GM21717 (cell line): ENCODE measurements around the gene DNAH7.

Source experiments
- ATAC-seq: cut with Tn5 transposase; IDR thresholded peaks from one replicate; pipeline ENCODE4 v1.9.1; 2021; ENCODE audit warnings: mild to moderate bottlenecking, moderate library complexity; ENCODE audit not compliant: unreplicated experiment

Gene DNAH7

DNA sequence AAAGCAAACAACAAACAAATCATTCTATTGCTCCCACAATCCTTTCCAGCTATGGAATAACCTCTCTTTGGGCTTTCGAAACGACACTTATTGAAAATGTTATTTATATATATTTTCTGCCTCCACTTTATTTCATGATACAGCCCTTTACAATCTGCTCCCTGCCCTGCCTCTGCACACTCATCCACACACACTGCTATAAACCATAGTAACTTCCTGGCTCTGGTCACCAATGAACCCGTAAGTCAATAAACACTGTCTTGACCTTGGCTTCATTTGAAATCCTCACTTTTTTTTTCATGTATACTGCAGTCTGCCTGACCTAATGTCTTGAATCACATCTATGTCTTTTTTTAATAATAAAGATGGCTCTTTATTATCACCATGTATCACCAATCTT is 250.1 kb downstream of the DNAH7 start:
- ATAC-seq = no peak

DNA sequence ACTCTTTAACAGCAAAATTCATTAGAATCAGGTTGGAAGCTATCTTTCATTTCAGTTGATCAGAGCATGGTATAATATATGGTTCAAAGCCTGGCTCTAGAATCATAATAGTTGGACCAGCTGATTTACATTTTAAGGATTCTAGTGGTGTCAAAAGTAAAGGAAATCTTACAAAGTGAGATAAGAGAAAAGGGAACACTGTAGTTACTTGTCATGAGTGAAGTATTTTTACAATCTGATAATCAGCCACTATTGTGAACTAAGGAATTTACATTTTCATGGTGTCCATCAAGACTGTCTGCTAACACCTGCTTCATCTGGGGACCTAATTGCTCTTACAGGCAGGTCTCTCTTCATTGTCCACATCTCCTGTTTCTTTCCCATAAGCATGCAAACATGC is 250.5 kb downstream of the DNAH7 start:
- ATAC-seq = no peak

DNA sequence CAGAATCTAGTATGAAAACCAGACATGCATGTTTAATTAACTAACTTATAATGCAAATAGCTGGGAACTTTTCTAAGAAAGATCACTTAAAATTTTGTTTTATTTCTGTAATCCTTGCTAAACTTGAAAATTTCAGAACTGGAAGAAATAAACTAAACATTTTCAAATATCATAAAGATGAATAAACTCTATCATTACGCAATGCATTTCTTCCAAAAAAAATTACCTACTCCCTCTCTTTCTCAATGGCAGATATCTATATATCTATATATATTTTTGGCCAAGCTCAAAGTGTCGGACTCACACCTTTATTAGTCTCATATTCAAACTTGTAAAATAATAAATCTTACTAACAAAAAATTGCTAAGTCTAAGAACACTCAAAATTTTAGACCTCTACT is 253.6 kb downstream of the DNAH7 start:
- no peak for ATAC-seq

DNA sequence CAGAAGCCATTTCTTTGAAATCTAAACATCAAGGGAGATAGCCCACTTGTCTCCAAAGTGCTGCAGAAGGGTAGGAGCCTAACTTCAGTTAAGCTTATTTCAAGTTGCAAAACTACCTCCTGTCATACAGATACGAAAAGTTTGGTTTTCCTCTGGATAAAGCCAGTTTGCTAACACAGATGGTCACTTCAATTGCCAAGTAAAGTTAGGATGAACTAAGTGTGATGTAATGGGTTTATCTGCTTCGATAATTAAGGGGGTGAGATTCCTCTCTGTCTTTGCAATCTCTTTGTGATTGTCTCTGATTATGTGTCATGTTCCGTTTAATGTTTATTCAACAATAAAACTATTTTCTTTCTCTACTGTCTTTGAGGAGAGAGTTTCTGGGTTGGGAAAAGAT is 255.2 kb downstream of the DNAH7 start:
- ATAC-seq = no peak

DNA sequence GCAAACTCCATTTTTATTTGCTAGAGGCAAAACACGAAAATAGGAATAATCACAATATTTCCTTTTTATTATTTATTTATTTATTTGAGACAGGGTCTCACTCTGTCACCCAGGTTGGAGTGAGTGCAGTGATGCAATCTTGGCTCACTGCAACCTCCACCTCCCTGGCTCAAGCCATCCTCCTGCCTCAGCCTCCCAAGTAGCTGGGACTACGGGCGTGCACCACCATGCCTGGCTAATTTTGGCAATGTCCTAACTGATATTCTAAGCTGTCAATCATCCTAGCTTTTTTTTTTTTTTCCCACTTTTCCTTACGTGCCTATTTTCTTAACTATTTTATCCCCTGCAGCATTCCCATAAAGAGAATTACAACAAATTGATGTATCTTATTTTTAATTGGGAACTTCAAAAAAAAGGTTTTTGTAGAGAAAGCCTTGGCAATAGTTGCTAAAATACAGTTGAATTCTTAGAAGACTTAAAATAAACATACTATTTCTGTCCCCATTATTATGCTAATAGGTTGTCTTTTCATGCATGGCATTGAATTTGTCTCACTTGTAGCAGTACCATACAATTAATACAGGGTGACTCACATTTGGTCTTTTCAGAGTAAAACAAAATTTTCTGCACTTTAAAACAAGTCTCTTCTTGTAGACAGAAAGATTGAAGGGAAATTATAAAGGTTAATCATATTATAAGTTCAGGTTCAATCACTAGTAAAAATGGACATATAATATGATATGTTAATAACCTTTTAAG is 258.1 kb downstream of the DNAH7 start:
- no peak for ATAC-seq

DNA sequence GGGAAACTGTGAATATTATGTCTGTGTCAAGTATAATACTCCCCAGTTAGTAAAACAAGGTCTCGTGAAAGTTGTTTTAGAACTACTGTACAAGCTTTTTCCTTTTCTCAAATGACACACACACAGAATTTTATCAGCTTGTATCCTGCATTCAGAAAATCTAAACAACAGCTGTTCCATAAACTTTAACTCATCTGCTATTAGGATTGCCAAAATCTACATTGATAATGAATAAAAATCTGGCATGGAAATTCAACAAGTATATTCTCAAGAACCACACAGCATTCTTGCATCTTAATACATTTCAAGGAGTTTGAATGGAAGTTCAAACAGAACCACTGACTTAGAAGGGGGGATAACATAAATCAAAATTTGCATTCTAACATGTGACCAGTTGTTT is 260.4 kb downstream of the DNAH7 start:
- no peak for ATAC-seq

DNA sequence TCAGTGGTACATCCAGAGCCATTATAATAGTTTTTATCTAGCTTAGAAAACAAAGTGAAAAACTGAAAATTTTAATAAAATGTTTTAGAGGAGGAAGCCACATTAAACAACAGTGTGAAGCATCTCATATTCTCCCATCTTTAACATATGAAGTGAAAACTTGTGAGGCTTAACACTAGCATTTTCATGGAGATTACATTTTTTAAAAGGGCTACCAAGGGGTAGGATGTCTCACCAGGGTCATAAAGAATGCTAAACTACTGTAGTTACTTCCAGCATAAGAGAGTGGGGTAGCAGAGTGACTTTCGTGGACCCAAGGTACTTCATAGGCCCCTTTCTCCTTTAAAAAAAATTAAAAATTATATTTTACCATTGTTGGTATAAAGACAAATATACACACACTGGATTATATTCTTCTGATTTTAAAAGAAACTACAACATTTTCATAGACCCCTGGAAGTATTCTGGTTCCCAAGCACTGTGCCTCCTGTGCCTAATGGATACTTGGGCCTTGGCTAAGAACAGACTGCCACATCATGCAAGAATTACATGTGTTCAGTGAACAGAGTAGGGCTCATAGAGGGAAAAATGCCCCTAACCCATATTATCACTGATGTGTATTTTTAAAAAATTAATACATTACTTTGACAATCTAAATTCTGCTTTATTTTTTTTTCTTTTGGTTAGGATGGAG is 263.2 kb downstream of the DNAH7 start:
- ATAC-seq = no peak

DNA sequence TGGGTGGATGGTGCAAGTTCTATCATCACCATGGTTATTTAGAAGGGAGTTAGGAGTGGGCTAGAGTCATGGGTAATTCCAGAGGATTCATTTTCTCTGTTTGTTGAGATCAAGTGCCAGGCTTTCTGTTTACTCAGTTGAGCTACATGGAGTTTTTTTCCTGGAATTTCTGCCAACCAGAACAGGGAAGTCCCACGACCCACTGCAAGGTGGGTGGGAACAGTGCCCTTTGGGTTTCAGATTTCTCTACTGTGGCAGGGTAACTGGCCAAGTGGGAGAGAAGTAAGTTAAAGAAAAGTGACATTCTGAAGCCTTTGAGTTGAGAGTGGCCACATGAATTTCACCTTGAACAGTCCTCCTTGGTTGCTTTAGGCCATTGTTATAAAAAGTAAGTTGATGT is 272.8 kb downstream of the DNAH7 start:
- ATAC-seq = no peak

DNA sequence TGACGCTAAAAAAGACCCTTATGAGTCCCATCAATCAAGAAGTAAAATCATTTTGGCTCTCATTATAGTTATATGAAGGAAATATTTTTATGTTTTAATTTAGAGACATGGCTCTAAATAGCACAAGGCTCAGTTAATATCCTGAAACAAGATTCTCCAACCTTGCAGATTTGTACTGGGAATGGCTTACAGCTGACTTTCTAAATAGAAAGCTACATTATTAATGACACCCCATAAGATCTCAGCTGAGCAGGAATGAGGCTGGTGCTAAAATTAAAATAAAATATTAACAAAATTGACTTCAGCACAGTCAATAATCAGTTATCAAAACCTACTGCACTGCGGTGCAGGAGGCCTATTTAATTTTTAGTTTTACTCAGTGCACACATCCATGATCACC is 274.8 kb downstream of the DNAH7 start:
- ATAC-seq = no peak

DNA sequence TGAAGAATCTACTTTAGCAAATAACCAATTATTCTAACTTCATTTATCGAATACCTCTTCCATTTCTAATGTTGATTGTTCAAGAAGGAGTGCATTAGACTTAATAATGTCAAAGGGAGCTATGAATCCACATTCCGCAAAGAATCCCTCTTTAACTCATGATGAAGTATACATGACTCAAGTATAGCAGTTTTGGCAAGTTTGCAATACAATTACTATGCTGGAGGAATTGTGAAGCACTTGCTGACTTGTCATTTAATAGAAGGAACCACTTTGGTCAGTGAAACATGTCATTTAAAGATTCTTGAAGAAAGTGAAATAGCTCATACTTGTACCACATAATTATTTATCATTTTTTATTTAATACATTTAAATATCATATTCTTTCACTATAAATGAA is 286.5 kb downstream of the DNAH7 start:
- ATAC-seq = no peak

DNA sequence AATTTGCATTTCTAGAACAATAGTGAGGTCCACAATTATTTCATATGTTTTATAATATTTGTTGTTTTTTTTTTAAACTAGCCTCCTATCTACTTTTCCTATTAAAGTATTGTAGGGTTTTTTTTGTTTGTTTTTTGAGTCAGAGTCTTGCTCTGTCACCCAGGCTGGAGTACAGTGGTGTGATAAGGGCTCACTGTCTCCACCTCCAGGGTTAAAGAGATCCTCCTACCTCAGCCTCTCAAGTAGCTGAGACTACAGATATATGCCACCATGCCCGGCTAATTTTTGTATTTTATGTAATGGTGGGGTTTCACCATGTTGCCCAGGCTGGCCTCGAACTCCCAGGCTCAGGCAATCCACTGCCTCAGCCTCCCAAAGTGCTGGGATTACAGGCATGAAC is 289.1 kb downstream of the DNAH7 start:
- no peak for ATAC-seq

DNA sequence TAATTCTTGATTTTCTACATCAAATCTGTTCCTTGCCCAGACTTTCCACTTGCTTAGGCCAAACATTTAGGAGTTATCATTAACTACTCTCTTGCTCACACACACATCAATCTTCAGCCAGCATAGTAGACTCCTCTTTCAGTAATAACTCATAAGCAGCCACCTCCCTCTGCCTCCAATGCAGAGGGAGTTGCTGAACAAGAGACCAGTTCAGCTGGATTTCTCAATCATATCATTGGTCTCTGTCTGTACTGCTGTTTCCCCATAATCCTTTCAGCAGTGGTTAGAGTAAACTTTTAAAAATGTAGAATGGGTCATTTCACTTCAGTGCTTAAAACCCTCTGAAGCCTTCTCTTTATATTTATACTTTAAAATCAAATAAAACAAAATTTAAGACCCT is 298.7 kb downstream of the DNAH7 start:
- no peak for ATAC-seq

DNA sequence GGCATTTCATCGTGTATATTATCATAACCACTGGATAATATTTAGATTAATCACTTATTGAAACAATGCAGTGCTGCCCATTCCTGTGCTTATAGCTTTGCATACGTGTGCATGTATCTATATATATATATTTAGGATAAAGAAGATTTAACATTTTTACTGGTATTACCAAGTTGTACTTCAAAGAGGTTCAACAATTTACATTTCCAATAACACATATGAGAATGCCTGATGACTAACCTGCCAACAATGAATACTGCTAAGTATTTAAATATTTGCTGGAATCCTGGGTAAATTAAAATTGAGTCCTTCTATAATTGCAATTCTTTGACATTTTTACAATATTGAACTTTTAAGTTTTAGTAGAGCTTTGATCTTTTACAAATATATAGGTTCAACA is 300.2 kb downstream of the DNAH7 start:
- no peak for ATAC-seq

DNA sequence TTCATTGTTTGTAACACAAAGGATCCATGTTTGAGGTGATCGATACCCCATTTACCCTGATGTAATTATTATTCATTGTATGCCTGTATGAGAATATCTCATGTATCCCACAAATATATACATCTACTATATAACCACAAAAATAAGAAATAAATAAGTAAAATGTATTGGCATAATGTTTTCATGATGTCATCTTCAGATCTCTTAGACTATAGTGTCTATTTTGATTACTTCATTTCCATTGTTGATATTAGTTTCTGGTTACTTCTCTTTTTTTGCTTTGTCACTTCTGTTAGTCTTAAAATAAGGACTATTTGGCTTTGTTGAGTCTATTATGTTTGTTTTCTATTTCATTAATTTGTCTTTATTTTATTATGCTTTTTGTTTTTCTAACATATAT is 301.9 kb downstream of the DNAH7 start:
- no peak for ATAC-seq

DNA sequence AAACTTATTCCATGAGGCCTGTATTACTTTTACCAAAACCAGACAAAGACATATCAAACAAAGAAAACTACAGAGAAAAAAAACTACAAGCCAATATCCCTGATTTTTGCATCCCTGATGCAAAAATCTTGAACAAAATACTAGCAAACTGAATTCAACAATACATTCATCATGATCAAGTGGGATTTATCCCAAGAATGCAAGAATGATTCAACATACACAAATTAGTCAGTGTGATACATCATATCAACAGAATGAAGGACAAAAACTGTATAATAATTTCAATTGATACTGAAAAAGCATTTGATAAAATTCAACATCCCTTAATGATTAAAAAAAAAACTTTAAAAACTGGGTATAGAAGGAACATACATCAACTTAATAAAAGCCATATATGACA is 304.8 kb downstream of the DNAH7 start:
- no peak for ATAC-seq

DNA sequence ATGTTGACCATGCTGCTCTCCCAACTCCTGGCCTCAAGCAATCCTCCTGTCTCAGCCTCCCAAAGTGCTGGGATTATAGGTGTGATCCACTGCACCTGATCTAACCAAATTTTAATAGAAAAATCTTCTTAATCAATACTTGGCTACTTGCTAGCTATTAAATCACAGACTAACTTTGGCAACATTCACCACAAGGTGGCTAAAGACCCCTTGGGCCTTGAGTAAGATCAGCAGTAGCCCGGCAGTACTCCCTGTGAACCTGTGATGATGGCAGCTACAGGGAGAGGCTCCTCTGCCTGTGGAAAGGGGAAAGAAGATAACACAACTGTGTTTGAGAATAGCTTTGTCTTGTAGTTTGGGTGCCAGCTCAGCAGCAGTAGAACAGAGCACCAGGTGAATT is 308.8 kb downstream of the DNAH7 start:
- no peak for ATAC-seq

DNA sequence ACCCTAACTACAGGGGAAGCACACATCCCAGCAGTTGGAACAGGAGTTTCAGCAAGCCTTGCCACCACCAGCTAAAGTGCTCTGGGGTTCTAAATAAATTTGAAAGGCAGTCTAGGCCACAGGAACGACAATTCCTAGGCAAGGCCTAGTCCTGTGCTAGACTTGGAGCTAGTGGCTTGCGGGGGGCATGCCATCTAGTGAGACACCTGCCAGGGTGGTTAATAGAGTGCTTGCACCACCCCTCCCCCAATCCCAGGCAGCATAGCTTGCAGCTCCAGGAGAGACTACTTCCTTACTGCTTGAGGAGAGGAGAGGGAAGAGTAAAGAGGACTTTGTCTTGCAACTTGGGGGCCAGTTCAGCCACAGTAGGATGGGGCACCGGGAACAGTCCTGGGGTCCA is 309.8 kb downstream of the DNAH7 start:
- no peak for ATAC-seq

DNA sequence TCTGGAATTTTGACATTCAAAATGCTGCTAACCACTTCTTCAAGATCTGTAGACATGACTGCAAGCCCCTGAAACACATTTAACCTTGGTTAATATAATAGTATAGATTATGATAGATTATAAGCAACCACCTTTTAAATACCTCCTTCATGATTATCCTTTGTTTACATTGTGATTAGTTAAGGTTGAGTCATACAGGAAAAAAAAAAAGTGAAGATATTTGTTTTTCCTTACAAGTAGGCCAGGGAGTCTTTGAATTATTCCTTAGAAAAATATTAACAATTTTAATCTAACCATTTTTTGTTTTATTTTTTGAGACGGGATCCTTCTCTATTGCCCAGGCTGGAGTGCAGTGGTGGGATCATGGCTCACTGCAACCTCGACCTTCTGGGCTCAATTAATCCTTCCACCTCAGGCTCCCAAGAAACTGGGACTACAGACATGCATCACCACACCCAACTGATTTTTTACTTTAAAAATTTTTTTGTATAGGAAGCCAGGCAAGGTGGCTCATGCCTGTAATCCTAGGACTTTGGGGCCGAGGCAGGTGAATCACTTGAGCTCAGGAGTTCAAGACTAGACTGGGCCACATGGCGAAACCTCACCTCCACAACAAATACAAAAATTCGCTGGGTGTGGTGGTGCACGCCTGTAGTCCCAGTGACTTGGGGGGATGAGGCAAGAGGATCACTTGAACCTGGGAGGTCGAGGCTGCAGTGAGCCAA is 312.3 kb downstream of the DNAH7 start:
- ATAC-seq = no peak

DNA sequence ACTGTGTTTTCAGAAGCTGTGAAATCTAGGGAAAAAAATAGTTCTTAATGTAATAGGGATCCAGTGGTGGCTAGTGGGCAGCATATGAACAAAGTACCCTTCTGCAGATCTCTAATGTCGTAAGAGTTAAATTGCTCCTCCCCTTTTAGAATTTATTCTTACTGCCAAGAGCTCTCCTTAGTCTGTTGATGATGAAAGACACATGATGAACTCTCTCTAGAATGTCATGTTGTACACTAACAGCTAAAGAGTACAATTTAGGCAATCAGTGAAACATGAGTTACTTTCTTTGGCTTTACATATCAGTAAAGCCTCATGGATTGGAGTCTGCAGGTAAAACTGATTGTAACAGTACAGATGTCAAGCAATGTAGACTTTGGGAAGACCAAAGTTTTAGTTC is 327.4 kb downstream of the DNAH7 start:
- no peak for ATAC-seq

DNA sequence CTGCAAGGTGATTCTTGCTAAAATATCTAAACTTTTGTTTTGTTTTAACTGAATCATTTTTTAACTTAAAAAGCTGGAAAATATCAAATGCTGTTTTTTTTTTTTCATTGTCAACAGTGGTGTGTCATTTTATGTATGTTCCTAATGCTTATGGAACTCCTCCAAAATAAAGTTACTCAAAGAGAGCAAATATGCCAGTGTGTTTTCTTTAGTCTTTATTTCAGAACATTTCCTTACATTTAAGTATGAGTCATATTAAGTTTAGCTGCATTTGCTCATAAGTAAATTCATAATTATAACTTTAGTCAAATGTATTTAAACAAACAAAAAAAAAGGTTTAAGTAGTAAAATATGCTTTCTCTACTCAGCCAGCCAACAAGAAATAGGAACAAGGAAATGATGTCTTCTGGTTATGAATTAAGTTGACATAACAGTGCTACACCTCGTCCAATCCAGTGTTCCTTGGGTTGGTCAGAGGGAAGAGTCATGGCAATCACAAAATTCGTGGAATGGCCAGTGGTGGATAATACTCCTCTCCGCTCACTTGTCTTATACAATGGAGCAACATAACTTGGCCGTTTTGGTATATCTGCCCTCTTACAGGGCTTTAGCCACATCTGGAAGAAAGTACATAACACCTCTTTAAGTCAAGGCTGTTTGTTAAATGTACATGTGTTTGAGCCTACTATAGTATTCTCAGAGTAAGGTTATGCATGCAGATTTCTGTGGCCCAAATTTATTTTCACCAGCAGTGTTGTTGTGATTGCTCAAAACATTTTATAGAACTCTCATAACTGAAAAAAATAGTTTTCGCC is 330.9 kb downstream of the DNAH7 start:
- ATAC-seq = no peak

DNA sequence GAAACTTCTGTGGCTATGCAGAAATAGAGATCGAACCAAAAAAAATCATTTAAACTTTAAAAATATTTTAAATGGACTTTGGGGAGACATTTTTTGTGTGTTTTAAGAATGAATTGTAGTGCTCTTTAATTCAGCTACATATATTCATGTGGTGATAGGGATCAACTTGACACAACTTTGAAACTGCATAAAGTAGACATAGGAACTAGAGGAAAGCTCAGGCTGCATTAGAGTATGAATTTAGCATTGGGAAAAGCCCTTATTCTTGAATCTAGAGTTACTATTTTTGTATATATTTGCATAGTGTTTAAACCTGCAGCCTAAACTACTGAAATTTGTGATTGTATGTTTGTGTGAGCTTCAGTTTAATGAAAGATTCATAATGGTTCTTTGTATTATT is 333.3 kb downstream of the DNAH7 start:
- no peak for ATAC-seq
